CD4-positive, alpha-beta T cell (primary cell): ENCODE measurements around the gene ZNF865. TPM values are rescaled to one million over a fixed set of nuclear protein-coding genes. Genes with fewer than 3 reads are reported as not detected.

ENCODE experiments used
- ATAC-seq: fragments of 200-7000 bp; cut with Tn5 transposase; one replicate; pipeline ENCODE4 v1.10.0; 2022; ENCODE audit warnings: mild to moderate bottlenecking; ENCODE audit not compliant: poor library complexity
- CTCF ChIA-PET: fragments of 350-600 bp; sonication (Branson Sonifier 250); formaldehyde crosslinking; loops from one replicate; lab custom pipeline; 2021; ENCODE audit warnings: antibody characterized with exemption, inconsistent platforms; lab: Charles Lee
- POLR2A ChIA-PET: fragments of 350-600 bp; sonication (Branson Sonifier 250); formaldehyde crosslinking; loops from one replicate; lab custom pipeline; 2021; ENCODE audit warnings: antibody characterized with exemption, inconsistent platforms; lab: Charles Lee
- DNase-seq, 14 experiments: peaks; one replicate each; pipeline ENCODE4 v3.0.0-alpha.2; 2013 to 2020; ENCODE audit warnings: mixed read lengths in 2 of 14
- H3K27ac ChIP-seq, 2 donors: one replicate each; pipeline versions ENCODE4 v1.5.1 to v1.7.0; 2013; ENCODE audit warnings: low read length in 2 of 2, low read depth in 1 of 2, mild to moderate bottlenecking in 1 of 2
- H3K27me3 ChIP-seq, 2 experiments: 1 replicate in 1 of 2; 2 replicates in 1 of 2; pipeline versions ENCODE4 v1.6.1 to v1.7.0; 2013; ENCODE audit warnings: low read length in 2 of 2, control low read depth in 1 of 2, mild to moderate bottlenecking in 1 of 2, moderate library complexity in 1 of 2; ENCODE audit not compliant: insufficient read depth in 2 of 2, control insufficient read depth in 1 of 2
- H3K36me3 ChIP-seq: one replicate; pipeline ENCODE4 v1.6.1; 2013; ENCODE audit warnings: low read length, control low read depth; ENCODE audit not compliant: insufficient read depth
- H3K4me1 ChIP-seq: one replicate; pipeline ENCODE4 v1.6.1; 2013; ENCODE audit warnings: low read length, control low read depth; ENCODE audit not compliant: insufficient read depth
- H3K4me3 ChIP-seq: one replicate; pipeline ENCODE4 v1.5.1; 2013; ENCODE audit warnings: mild to moderate bottlenecking, low read length, moderate library complexity
- H3K9me3 ChIP-seq, 2 experiments: 1 replicate in 1 of 2; 2 replicates in 1 of 2; pipeline versions ENCODE4 v1.6.1 to v1.7.0; 2013; ENCODE audit warnings: low read length in 2 of 2, mild to moderate bottlenecking in 2 of 2, control low read depth in 1 of 2, moderate library complexity in 1 of 2; ENCODE audit not compliant: control insufficient read depth in 1 of 2, insufficient read depth in 1 of 2
- H3K27ac Mint-ChIP-seq: one replicate; pipeline ENCODE4 v1.8.0; 2020; ENCODE audit warnings: mixed read lengths
- H3K27me3 Mint-ChIP-seq: one replicate; pipeline ENCODE4 v1.8.0; 2021; ENCODE audit warnings: mixed read lengths
- H3K36me3 Mint-ChIP-seq: one replicate; pipeline ENCODE4 v1.8.0; 2021; ENCODE audit warnings: low read depth, mixed read lengths
- H3K4me1 Mint-ChIP-seq: one replicate; pipeline ENCODE4 v1.8.0; 2021; ENCODE audit warnings: low read depth, mixed read lengths
- H3K4me3 Mint-ChIP-seq: one replicate; pipeline ENCODE4 v1.8.0; 2020; ENCODE audit warnings: mild to moderate bottlenecking, mixed read lengths
- H3K9me3 Mint-ChIP-seq: one replicate; pipeline ENCODE4 v1.8.0; 2020; ENCODE audit warnings: mixed read lengths
- CTCF ChIP-seq: fragments of 200-600 bp; IDR thresholded peaks from one replicate; pipeline ENCODE4 v1.8.0; 2022; ENCODE audit warnings: antibody characterized with exemption, mild to moderate bottlenecking
- intact Hi-C, 2 experiments: fragments of 100-400 bp; cut with DNase I in 1 of 2; cut with micrococcal nuclease in 1 of 2; formaldehyde crosslinking; loops; one replicate each; pipeline versions ENCODE4 v1.15.1 to v1.9.0; 2023 to 2025; cut with DNase I, micrococcal nuclease
- total RNA-seq, 174 experiments: library from RNA in 2 of 174; stranded (reverse) in 2 of 174; gene quantifications; one replicate each; pipeline ENCODE4 v1.2.3 and lab custom pipeline; 2021 to 2026

The ZNF865 gene
- total RNA-seq, 2 experiments from 2014 or later = 12.0 to 12.9 TPM

DNA sequence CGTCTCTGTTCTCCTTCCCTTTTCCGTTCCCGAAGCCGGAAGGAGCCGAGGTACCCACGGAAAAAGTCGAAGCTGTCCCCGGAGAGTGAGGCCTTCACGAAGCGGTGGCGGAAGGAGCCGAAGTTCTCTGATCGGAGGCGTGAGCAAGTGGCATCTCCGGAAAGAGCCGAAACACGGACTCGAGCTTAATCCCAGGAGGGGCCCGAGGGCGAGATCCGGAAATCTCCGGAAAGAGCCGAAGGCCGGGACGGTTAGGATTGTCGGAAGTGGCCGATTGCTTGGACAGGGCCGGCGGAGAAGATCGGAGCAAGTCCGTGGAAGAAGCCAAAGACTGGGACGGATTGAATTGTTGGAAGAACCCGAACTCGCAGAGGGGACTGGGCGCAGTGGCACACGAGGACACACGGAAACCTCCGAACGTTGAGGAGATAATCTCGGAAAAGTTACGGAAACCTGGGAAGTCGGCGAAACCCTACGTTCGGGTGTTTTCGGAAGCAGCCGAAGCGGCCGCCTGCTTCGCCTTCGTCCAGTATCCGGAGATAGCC lies 48.9 kb downstream of the ZNF865 start:
- Mint-ChIP-seq H3K36me3 (peaks cover 33% of the 10 kb centered on the region), H3K4me1 (peaks cover 45% of the 10 kb centered on the region), H3K27ac (peak overlapping the region; percentile 93), H3K4me3 (peak overlapping the region; percentile 94), H3K27me3 (no peaks in the 10 kb centered on the region), H3K9me3 (no peaks in the 10 kb centered on the region)
- no peak for TF ChIP-seq CTCF
- peak overlapping the region; percentile 70 for H3K4me3 ChIP-seq
- peaks cover 13% of the 10 kb centered on the region for H3K36me3 ChIP-seq
- POLR2A ChIA-PET = interaction anchor here (0.6 to 3.9 kb wide), 37 partner anchors 8 to 1539 kb away, joined by 3 to 43 read pairs (median 4); partner anchors contain the start of genes CNOT3, FIZ1, HSPBP1 and KMT5C
- H3K27me3 ChIP-seq = no peaks in the 10 kb centered on the region
- peak; percentile 79 for ATAC-seq
- peak overlapping the region; percentile 96 to 100 for H3K27ac ChIP-seq
- intact Hi-C loops = loop anchor here (1.0 to 10.0 kb wide), 2 partner anchors 55 to 1460 kb away; partner anchors contain the start of genes FIZ1 (in 2 of the 2) and TSEN34 (in 1 of the 2)
- peaks cover 46% of the 10 kb centered on the region for H3K4me1 ChIP-seq
- peak; percentile 97 to 100 (median 99) for DNase-seq
- no peaks in the 10 kb centered on the region for H3K9me3 ChIP-seq
- CTCF ChIA-PET = interaction anchor here (0.7 to 2.5 kb wide), 5 partner anchors 16 to 315 kb away, joined by 3 to 29 read pairs (median 5); partner anchors contain the start of genes FIZ1 and ZNF865

- Mint-ChIP-seq H3K4me3 (peak within 1 kb of the TSS; percentile 94), H3K9me3 (no peaks in the 10 kb centered on the region)
- H3K4me1 ChIP-seq = peaks cover 51% of the 10 kb centered on the region
Measured at GRCh38 chr19:55654868-55655647, 49.6 kb downstream of the ZNF865 start, which contains the start of gene U2AF2. U2AF2 (plus strand) TSS chr19:55655035; CDS start chr19:55655105, 70 bp downstream.

More at GRCh38 chr19:55654868-55655647, 49.6 kb downstream of the ZNF865 start, which contains the start of gene U2AF2:
- Histone ChIP-seq H3K36me3 (peaks cover 19% of the 10 kb centered on the region), H3K9me3 (no peaks in the 10 kb centered on the region), H3K4me3 (peak within 1 kb of the TSS; percentile 70), H3K27ac (peak within 1 kb of the TSS; percentile 100), H3K27me3 (no peaks in the 10 kb centered on the region)
- peaks cover 37% of the 10 kb centered on the region for H3K36me3 Mint-ChIP-seq
- peak; percentile 95 to 98 (median 98) for DNase-seq
- H3K27ac Mint-ChIP-seq = peak within 1 kb of the TSS; percentile 93
- CTCF ChIA-PET = interaction anchor here (0.7 to 2.5 kb wide), 4 partner anchors 17 to 316 kb away, joined by 3 to 29 read pairs (median 6); partner anchors contain the start of gene FIZ1
- no peak for TF ChIP-seq CTCF
- POLR2A ChIA-PET = interaction anchor here (0.7 to 3.9 kb wide), 35 partner anchors 8 to 1540 kb away, joined by 3 to 43 read pairs (median 4); partner anchors contain the start of genes CNOT3, FIZ1, KMT5C and LENG8
- peaks cover 40% of the 10 kb centered on the region for H3K4me1 Mint-ChIP-seq
- intact Hi-C loops = loop anchor here (1.0 to 10.0 kb wide), 4 partner anchors 20 to 1460 kb away; partner anchors contain the start of genes EPN1 (in 2 of the 2), FIZ1 (in 2 of the 2), PPP1R12C (in 1 of the 2) and TSEN34 (in 1 of the 2)
- no peaks in the 10 kb centered on the region for H3K27me3 Mint-ChIP-seq
- ATAC-seq = peak; percentile 5
